ENCODE results near the gene MACROH2A2. TPM values are rescaled to one million over a fixed set of nuclear protein-coding genes. Genes with fewer than 3 reads are reported as not detected.
A peak's percentile ranks its signal among the peaks of the same experiment; 100 is the strongest.

MACROH2A2 gene
- total and polyA plus RNA-seq, 2 of the 13 experiments (the other 11 are each of a cell fraction or from before 2014, with no cell fraction given): 9.8 to 43.1 TPM

GRCh38 chr10:70146489-70147258, 94.0 kb downstream of the MACROH2A2 start, which contains the start of gene TYSND1 (continued):
- no peak for TF ChIP-seq USF2 (IDR thresholded peaks at IDR 0.05; ENCODE audit: low read depth, low read length)
- no peak for TF ChIP-seq USF2 (CRISPR knock-in tag; IDR thresholded peaks at IDR 0.05; ENCODE audit: borderline replicate concordance)
- no peak for TF ChIP-seq LCORL (IDR thresholded peaks at IDR 0.05)
- TF ChIP-seq LCORL (CRISPR knock-in tag; IDR thresholded peaks at IDR 0.05): peak; percentile 68
- no peak for TF ChIP-seq DBP (CRISPR knock-in tag; IDR thresholded peaks at IDR 0.05; ENCODE audit: not compliant biosample characterization)
- no peak for TF ChIP-seq ZHX1 (CRISPR knock-in tag; IDR thresholded peaks at IDR 0.05; ENCODE audit: low read depth)
- TF ChIP-seq ZHX2 (IDR thresholded peaks at IDR 0.05; ENCODE audit: low read depth): peak; percentile 38; the same call in 1 of the 2 replicates
- no peak for TF ChIP-seq ZHX2 (CRISPR knock-in tag; IDR thresholded peaks at IDR 0.05; ENCODE audit: borderline replicate concordance)
- no peak for TF ChIP-seq ZNF513 (CRISPR knock-in tag; conservative IDR thresholded peaks at IDR 0.05)
- no peak for TF ChIP-seq AGO2 (optimal IDR thresholded peaks at IDR 0.05; ENCODE audit: low read depth, low read length)
- TF ChIP-seq NR1H2 (CRISPR knock-in tag; IDR thresholded peaks at IDR 0.05; ENCODE audit: borderline replicate concordance, low read depth): no peak
- TF ChIP-seq DNMT1 (CRISPR knock-in tag; IDR thresholded peaks at IDR 0.05): no peak
- no peak for TF ChIP-seq ZNF572 (CRISPR knock-in tag; IDR thresholded peaks at IDR 0.05)
- TF ChIP-seq XBP1 (CRISPR knock-in tag; IDR thresholded peaks at IDR 0.05): no peak
- no peak for TF ChIP-seq ZNF496 (CRISPR knock-in tag; IDR thresholded peaks at IDR 0.05; ENCODE audit: insufficient replicate concordance)
